ENCODE results near the gene RALB. TPM values are rescaled to one million over a fixed set of nuclear protein-coding genes. Genes with fewer than 3 reads are reported as not detected.

The RALB gene
- polyA plus RNA-seq, 1 donor (not counting 4 experiments of a cell fraction or from before 2014, with no cell fraction given): 80.8 TPM

- Histone ChIP-seq H3K9me1 (ENCODE audit: control insufficient read depth, extremely low read depth, insufficient read depth, low read length) (no peaks in the 10 kb centered on the region), H3K4me2 (ENCODE audit: control insufficient read depth, extremely low read depth, insufficient read depth, low read depth, low read length) (no peak overlapping the region), H3K9me3 (ENCODE audit: control insufficient read depth, low read depth, low read length) (no peaks in the 10 kb centered on the region), H3K4me1 (ENCODE audit: control insufficient read depth, extremely low read depth, insufficient read depth, low read length) (no peaks in the 10 kb centered on the region), H3K27ac (ENCODE audit: control insufficient read depth, insufficient read depth, low read length) (no peak overlapping the region), H3K27me3 (ENCODE audit: control insufficient read depth, extremely low read depth, insufficient read depth, low read length) (no peaks in the 10 kb centered on the region), H3K79me2 (ENCODE audit: control insufficient read depth, insufficient read depth, low read length) (no peaks in the 10 kb centered on the region), H4K20me1 (ENCODE audit: control insufficient read depth, extremely low read depth, insufficient read depth, low read length) (no peaks in the 10 kb centered on the region), H3K4me3 (ENCODE audit: control insufficient read depth in 2 of 3, extremely low read depth in 1 of 3, insufficient read depth in 2 of 3, low read depth in 1 of 3, low read length in 3 of 3) (no peak overlapping the region), H3K36me3 (ENCODE audit: control insufficient read depth in 2 of 2, extremely low read depth in 1 of 2, insufficient read depth in 2 of 2, low read length in 2 of 2) (no peaks in the 10 kb centered on the region), H3K9ac (ENCODE audit: control insufficient read depth, extremely low read depth, insufficient read depth, low read length) (no peak overlapping the region), H2AFZ (ENCODE audit: control insufficient read depth, low read length) (no peak overlapping the region)
- FAIRE-seq: no peak
- dilution Hi-C loops (cut with MboI; ENCODE audit: extremely low pct_ligation_motif_present, low sequenced_read_pairs): no loop called here
- TF ChIP-seq EZH2 (IDR thresholded peaks at IDR 0.05; ENCODE audit: low read length) (no peak), CTCF (optimal IDR thresholded peaks at IDR 0.05 in 1 of 3, IDR thresholded peaks at IDR 0.05 in 1 of 3, conservative IDR thresholded peaks at IDR 0.05 in 1 of 3; ENCODE audit: extremely low read depth in 1 of 3, insufficient read depth in 2 of 3, low read length in 3 of 3) (no peak)
- no peak for DNase-seq (ENCODE audit: low read depth, low spot score)
Observed at GRCh38 chr2:120210270-120210693, 42.4 kb upstream of the RALB start.

GRCh38 chr2:120218181-120218580, 34.5 kb upstream of the RALB start:
- H3K4me3 ChIP-seq (ENCODE audit: control insufficient read depth in 2 of 3, extremely low read depth in 1 of 3, insufficient read depth in 2 of 3, low read depth in 1 of 3, low read length in 3 of 3): no peak overlapping the region
- H3K36me3 ChIP-seq (ENCODE audit: control insufficient read depth in 2 of 2, extremely low read depth in 1 of 2, insufficient read depth in 2 of 2, low read length in 2 of 2): peaks cover 0 to 3% of the 10 kb centered on the region in 2 experiments
- H3K9ac ChIP-seq (ENCODE audit: control insufficient read depth, extremely low read depth, insufficient read depth, low read length): no peak overlapping the region
- no peak for TF ChIP-seq EZH2 (IDR thresholded peaks at IDR 0.05; ENCODE audit: low read length)
- TF ChIP-seq CTCF (optimal IDR thresholded peaks at IDR 0.05 in 1 of 3, IDR thresholded peaks at IDR 0.05 in 1 of 3, conservative IDR thresholded peaks at IDR 0.05 in 1 of 3; ENCODE audit: extremely low read depth in 1 of 3, insufficient read depth in 2 of 3, low read length in 3 of 3): no peak
- peaks cover 7% of the 10 kb centered on the region for H3K4me1 ChIP-seq (ENCODE audit: control insufficient read depth, extremely low read depth, insufficient read depth, low read length)
- H3K27me3 ChIP-seq (ENCODE audit: control insufficient read depth, extremely low read depth, insufficient read depth, low read length): no peaks in the 10 kb centered on the region
- no peak overlapping the region for H3K4me2 ChIP-seq (ENCODE audit: control insufficient read depth, extremely low read depth, insufficient read depth, low read depth, low read length)
- H3K9me3 ChIP-seq (ENCODE audit: control insufficient read depth, low read depth, low read length): peaks cover 5% of the 10 kb centered on the region
- peaks cover 11% of the 10 kb centered on the region for H3K79me2 ChIP-seq (ENCODE audit: control insufficient read depth, insufficient read depth, low read length)
- DNase-seq (ENCODE audit: low read depth, low spot score): no peak
- dilution Hi-C loops (cut with MboI; ENCODE audit: extremely low pct_ligation_motif_present, low sequenced_read_pairs): no loop called here
- H2AFZ ChIP-seq (ENCODE audit: control insufficient read depth, low read length): no peak overlapping the region
- no peaks in the 10 kb centered on the region for H3K9me1 ChIP-seq (ENCODE audit: control insufficient read depth, extremely low read depth, insufficient read depth, low read length)
- FAIRE-seq: no peak
- no peak overlapping the region for H3K27ac ChIP-seq (ENCODE audit: control insufficient read depth, insufficient read depth, low read length)
- H4K20me1 ChIP-seq (ENCODE audit: control insufficient read depth, extremely low read depth, insufficient read depth, low read length): no peaks in the 10 kb centered on the region
